BE2C (cell line): ENCODE results near the gene PDGFB.
"Not testable (repeated sequence)": the region's sequence is repeated elsewhere in the genome, so short reads cannot be mapped to it uniquely, and the experiment has no call there.

Experiments
- DNase-seq: peaks from one replicate; pipeline ENCODE4 v3.0.0-alpha.2; 2020
- H3K27me3 ChIP-seq: fragments of 250-450 bp; sonication (Bioruptor Pico); 2 replicates; pipeline ENCODE4 v1.5.1; 2020; ENCODE audit warnings: mild to moderate bottlenecking
- H3K36me3 ChIP-seq: fragments of 250-450 bp; sonication (Bioruptor Pico); 2 replicates; pipeline ENCODE4 v1.5.1; 2020; ENCODE audit warnings: mild to moderate bottlenecking
- H3K4me1 ChIP-seq: fragments of 250-450 bp; sonication (Bioruptor Pico); 2 replicates; pipeline ENCODE4 v1.5.1; 2020
- H3K4me3 ChIP-seq: 2 replicates; pipeline ENCODE4 v1.5.1; 2011; ENCODE audit warnings: low read depth, low read length
- H3K9me3 ChIP-seq: fragments of 250-450 bp; sonication (Bioruptor Pico); 2 replicates; pipeline ENCODE4 v1.5.1; 2020
- TF ChIP-seq, protein P1 (sequence below): IDR thresholded peaks from 2 replicates; pipeline ENCODE4 v1.5.1; 2012; ENCODE audit warnings: mild to moderate bottlenecking, low read depth, low read length

The PDGFB gene

DNA sequence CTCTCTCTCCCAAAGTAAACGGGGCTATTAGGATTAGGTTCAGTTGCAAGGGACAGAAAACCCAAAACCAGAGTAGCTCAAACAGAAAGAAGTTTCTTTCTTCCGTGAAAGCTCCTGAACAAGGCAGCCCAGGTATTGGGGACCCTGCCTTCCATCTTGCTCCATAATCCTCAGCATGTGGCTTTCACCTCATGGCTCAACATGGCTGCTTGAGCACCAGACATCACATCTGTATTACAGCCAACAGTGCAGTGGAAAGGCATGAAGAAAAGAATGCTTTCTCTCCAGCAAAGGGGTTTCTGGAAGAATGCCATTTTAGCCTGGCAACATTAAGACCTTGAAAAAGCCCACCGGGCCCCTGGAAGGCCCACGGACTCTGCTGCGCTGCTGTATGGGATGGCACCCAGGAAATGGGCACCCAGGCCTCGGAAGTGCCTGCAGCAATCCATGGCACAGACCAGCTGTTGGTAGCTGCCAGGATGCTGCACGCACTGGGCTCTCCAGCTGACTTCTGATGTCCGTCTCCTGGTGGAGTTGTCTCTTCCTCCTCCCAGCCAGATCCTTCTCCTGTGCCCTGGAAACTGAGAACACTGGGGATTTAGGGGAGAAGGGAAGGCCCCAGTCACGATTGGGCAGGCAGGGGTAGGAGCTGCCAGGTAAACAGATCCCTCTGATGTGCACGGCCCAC is 22.6 kb downstream of the PDGFB start:
- Histone ChIP-seq H3K27me3 (no peaks in the 10 kb centered on the region; the same call in 1 of the 2 replicates), H3K4me3 (no peak overlapping the region), H3K9me3 (no peaks in the 10 kb centered on the region; the same call in 1 of the 2 replicates), H3K4me1 (no peaks in the 10 kb centered on the region), H3K36me3 (no peaks in the 10 kb centered on the region)
- TF ChIP-seq, protein P1, sequence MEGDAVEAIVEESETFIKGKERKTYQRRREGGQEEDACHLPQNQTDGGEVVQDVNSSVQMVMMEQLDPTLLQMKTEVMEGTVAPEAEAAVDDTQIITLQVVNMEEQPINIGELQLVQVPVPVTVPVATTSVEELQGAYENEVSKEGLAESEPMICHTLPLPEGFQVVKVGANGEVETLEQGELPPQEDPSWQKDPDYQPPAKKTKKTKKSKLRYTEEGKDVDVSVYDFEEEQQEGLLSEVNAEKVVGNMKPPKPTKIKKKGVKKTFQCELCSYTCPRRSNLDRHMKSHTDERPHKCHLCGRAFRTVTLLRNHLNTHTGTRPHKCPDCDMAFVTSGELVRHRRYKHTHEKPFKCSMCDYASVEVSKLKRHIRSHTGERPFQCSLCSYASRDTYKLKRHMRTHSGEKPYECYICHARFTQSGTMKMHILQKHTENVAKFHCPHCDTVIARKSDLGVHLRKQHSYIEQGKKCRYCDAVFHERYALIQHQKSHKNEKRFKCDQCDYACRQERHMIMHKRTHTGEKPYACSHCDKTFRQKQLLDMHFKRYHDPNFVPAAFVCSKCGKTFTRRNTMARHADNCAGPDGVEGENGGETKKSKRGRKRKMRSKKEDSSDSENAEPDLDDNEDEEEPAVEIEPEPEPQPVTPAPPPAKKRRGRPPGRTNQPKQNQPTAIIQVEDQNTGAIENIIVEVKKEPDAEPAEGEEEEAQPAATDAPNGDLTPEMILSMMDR = no peak
- DNase-seq = no peak

DNA sequence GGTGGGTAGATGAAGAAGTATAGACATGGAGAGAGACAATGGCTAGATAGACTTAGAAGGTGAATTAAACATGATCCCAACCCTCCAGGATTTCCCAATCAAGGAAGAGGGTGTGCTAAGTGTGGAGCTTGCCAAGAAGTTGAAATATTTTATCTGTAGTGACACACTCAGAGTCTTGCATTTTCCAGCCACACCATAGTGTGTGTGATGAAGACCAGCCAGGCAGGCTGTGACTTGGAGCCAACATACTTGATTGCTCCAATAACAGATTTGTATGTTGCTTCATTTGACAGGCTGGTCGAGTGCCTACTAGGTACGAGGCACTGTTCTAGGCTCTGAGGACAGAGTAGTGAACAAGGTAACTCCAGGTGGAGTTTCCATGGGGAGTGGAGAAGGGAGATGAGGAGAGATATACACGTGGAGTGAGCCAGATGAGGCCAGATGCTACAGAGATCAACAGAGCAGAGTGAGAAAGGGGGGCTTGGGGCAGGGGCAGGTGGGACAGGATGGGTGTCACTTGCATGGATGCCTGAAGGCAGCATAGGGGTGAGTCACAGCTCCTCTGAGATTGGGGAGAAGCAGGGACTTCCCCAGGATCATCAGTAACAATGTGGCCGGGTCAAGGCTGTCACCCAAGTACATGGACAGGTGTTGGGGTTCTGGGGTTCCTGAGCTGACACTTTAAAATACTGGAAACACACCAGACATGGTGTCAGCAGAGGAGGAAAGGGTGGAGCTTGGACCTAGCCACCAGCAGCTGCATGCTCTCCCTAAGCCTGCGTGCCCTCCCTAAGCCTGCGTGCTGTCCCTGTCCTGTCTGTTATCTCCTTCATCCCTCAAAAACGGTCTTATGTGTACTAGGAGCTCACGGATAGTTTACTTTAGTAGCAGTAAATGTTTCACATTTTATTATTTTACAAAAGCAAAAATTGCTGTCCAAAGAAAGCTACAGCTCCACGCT is 23.6 kb downstream of the PDGFB start:
- Histone ChIP-seq H3K9me3 (no peaks in the 10 kb centered on the region; the same call in 1 of the 2 replicates), H3K4me1 (no peaks in the 10 kb centered on the region), H3K36me3 (no peaks in the 10 kb centered on the region), H3K4me3 (no peak overlapping the region), H3K27me3 (no peaks in the 10 kb centered on the region; the same call in 1 of the 2 replicates)
- no peak for DNase-seq
- TF ChIP-seq, protein P1 = no peak

DNA sequence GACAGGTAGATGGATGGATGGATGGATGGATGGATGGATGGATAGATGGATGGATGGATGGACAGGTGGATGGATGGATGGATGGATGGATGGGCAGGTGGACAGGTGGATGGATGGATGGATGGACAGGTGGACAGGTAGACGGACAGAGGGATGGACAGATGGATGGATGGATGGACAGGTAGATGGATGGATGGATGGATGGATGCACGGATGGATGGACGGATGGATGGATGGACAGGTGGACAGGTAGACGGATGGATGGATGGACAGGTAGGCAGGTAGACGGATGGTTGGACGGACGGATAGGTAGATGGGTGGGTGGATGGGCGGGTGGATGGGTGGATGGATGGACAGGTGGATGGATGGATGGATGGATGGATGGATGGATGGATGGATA is 24.3 kb downstream of the PDGFB start:
- TF ChIP-seq, protein P1 = no peak
- Histone ChIP-seq H3K4me1 (no peaks in the 10 kb centered on the region), H3K27me3 (peaks cover 2% of the 10 kb centered on the region; the same call in 1 of the 2 replicates), H3K36me3 (no peaks in the 10 kb centered on the region), H3K9me3 (no peaks in the 10 kb centered on the region), H3K4me3 (no peak overlapping the region)
- no peak for DNase-seq

DNA sequence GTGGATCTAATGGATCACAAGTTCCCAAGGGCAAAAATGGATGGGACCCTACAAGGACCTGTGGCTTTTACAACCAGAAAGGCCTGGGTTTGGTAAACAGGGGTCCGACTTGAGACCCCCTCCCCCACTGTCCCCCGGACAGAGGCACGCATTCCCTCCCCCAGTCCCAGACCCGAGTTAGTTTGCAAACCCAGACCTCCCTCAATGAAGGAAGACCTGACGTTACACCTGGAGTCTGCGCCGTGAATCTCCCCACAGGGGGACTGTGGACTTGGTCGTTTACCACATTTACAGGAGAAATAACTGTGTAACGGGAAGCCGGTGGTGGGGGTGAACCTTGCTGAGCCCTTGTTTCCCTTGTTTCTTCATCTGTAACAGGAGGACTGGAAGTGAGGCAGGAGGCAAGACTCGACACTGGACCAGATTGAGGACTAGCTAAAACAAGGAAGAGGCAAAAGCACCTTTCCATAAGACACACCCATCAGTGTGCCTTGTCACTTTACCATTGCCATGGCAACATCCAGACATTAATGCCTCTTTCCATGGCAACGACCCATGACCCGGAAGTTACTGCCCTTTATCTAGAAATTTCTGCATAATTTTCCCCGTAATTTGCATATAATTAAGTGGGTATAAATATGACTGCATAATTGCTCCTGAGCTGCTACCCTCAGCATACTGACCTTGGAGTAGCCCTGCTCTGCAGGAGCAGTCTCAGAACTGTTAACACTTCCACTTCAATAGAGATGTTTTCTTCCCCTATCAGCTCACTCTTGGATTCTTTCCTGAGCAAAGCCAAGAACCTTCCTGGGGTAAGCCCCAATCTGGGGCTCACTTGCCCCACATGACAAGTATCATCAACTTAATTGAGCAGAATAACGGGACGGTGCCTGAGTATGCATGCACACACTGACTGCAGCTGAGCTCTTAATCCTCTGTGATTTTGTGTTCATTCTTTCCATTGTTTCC is 25.4 kb downstream of the PDGFB start:
- Histone ChIP-seq H3K36me3 (no peaks in the 10 kb centered on the region), H3K27me3 (peaks cover 2% of the 10 kb centered on the region; the same call in 1 of the 2 replicates), H3K9me3 (no peaks in the 10 kb centered on the region), H3K4me3 (no peak overlapping the region), H3K4me1 (no peaks in the 10 kb centered on the region)
- DNase-seq = no peak
- TF ChIP-seq, protein P1 = no peak

DNA sequence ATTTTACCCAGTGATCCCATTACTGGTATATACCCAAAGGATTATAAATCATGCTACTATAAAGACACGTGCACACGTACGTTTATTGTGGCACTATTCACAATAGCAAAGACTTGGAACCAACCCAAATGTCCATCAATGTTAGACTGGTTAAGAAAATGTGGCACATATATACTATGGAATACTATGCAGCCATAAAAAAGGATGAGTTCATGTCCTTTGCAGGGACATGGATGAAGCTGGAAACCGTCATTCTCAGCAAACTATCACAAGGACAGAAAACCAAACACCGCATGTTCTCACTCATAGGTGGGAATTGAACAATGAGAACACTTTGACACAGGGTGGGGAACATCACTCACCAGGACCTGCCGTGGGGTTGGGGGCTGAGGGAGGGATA is 26.4 kb downstream of the PDGFB start:
- H3K9me3 ChIP-seq, DNase-seq, H3K4me1 ChIP-seq, H3K4me3 ChIP-seq, H3K27me3 ChIP-seq, H3K36me3 ChIP-seq: not testable (repeated sequence)

DNA sequence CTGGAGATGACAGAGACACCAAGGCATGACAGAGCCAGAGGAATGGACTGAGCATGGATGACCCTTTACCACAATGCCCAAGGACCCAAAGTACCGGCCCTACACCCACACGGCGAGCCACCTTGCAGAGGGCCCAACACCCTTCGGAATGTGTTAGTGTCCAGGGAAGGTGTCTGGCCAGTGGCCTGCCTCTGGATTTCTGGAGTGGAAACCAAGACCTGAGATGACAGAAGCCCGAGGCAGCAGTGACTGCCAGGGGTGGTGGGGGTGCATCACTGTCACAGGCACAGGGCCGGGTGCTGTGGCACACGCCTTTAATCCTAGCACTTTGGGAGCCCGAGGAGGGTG is 28.7 kb downstream of the PDGFB start:
- Histone ChIP-seq H3K9me3 (no peaks in the 10 kb centered on the region), H3K36me3 (no peaks in the 10 kb centered on the region), H3K4me1 (no peaks in the 10 kb centered on the region), H3K27me3 (0 out of 2 replicates have a peak, but pooled peaks cover 2% of the 10 kb centered on the region), H3K4me3 (no peak overlapping the region)
- TF ChIP-seq, protein P1 = no peak
- no peak for DNase-seq
